ENCODE data around the gene RASEF.

DNA sequence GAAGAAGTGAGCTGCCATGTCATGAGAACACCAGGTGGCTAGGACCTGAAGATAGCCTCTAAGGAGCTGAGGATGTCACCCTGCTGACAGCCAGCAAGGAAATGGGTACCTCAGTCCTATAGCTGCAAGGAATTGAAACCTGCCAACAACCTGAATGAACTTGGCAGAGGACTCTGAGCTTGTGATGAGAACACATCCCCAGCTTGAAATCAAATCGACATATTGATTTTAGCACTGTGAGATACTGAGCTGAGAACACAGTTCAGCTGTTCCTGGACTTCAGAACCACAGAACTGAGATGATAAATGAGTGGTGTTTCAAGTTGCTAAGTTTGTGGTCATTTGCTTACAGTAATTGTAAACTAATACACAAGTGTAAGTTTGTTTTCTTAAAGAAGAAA lies 5.5 kb upstream of the RASEF start:
- TF ChIP-seq, protein P1, sequence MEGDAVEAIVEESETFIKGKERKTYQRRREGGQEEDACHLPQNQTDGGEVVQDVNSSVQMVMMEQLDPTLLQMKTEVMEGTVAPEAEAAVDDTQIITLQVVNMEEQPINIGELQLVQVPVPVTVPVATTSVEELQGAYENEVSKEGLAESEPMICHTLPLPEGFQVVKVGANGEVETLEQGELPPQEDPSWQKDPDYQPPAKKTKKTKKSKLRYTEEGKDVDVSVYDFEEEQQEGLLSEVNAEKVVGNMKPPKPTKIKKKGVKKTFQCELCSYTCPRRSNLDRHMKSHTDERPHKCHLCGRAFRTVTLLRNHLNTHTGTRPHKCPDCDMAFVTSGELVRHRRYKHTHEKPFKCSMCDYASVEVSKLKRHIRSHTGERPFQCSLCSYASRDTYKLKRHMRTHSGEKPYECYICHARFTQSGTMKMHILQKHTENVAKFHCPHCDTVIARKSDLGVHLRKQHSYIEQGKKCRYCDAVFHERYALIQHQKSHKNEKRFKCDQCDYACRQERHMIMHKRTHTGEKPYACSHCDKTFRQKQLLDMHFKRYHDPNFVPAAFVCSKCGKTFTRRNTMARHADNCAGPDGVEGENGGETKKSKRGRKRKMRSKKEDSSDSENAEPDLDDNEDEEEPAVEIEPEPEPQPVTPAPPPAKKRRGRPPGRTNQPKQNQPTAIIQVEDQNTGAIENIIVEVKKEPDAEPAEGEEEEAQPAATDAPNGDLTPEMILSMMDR (IDR thresholded peaks at IDR 0.05 in 4 of 5, conservative IDR thresholded peaks at IDR 0.05 in 1 of 5) = no peak
- TF ChIP-seq POLR2A (IDR thresholded peaks at IDR 0.05) = no peak
